Hepatocyte (in vitro differentiated cells): ENCODE measurements around the gene HIRA. TPM values are rescaled to one million over a fixed set of nuclear protein-coding genes. Genes with fewer than 3 reads are reported as not detected.
A peak's percentile ranks its signal among the peaks of the same experiment; 100 is the strongest.
"Not testable (repeated sequence)": the region's sequence is repeated elsewhere in the genome, so short reads cannot be mapped to it uniquely, and the experiment has no call there.

Experiments
- DNase-seq: peaks from one replicate; pipeline ENCODE4 v3.0.0-alpha.2; 2016; ENCODE audit warnings: low spot score
- H2AFZ ChIP-seq: fragments of 200-600 bp; sonication (generic); 2 replicates; pipeline ENCODE4 v1.6.0; 2016; ENCODE audit warnings: antibody characterized with exemption, mild to moderate bottlenecking
- H3K27ac ChIP-seq: fragments of 200-600 bp; sonication (generic); 2 replicates; pipeline ENCODE4 v1.5.1; 2016; ENCODE audit warnings: mild to moderate bottlenecking
- H3K27me3 ChIP-seq: fragments of 200-600 bp; sonication (generic); 2 replicates; pipeline ENCODE4 v1.6.1; 2016
- H3K36me3 ChIP-seq: fragments of 200-600 bp; sonication (generic); replicated peaks from 2 replicates; pipeline ENCODE4 v1.5.1; 2016; ENCODE audit warnings: low read depth; ENCODE audit not compliant: insufficient read depth
- H3K4me1 ChIP-seq: fragments of 200-600 bp; sonication (generic); 2 replicates; pipeline ENCODE4 v1.5.1; 2016; ENCODE audit warnings: mild to moderate bottlenecking, moderate library complexity; ENCODE audit not compliant: insufficient read depth
- H3K4me2 ChIP-seq: fragments of 200-600 bp; sonication (generic); 2 replicates; pipeline ENCODE4 v1.6.0; 2016
- H3K4me3 ChIP-seq: fragments of 200-600 bp; sonication (generic); 2 replicates; pipeline ENCODE4 v1.5.1; 2016; ENCODE audit warnings: mild to moderate bottlenecking
- H3K79me2 ChIP-seq: fragments of 200-600 bp; sonication (generic); 2 replicates; pipeline ENCODE4 v1.6.0; 2017; ENCODE audit warnings: mild to moderate bottlenecking
- H3K9me2 ChIP-seq: fragments of 200-600 bp; sonication (generic); replicated peaks from 2 replicates; pipeline ENCODE4 v1.6.0; 2017; ENCODE audit warnings: mild to moderate bottlenecking; ENCODE audit not compliant: insufficient read depth
- H3K9me3 ChIP-seq: fragments of 200-600 bp; sonication (generic); 2 replicates; pipeline ENCODE4 v1.5.1; 2016; ENCODE audit warnings: low read depth, mild to moderate bottlenecking
- H4K20me1 ChIP-seq: fragments of 200-600 bp; sonication (generic); 2 replicates; pipeline ENCODE4 v1.6.0; 2016; ENCODE audit warnings: mild to moderate bottlenecking; ENCODE audit not compliant: insufficient read depth, poor library complexity, severe bottlenecking
- CTCF ChIP-seq: fragments of 200-600 bp; sonication (generic); IDR thresholded peaks from 2 replicates; pipeline ENCODE4 v1.5.1; 2016; ENCODE audit warnings: antibody characterized with exemption, mild to moderate bottlenecking; ENCODE audit not compliant: poor library complexity
- EZH2 ChIP-seq: fragments of 200-600 bp; sonication (generic); IDR thresholded peaks from 2 replicates; pipeline ENCODE4 v1.6.1; 2016; ENCODE audit warnings: antibody characterized with exemption, mild to moderate bottlenecking, borderline replicate concordance
- EZH2phosphoT487 ChIP-seq: fragments of 200-600 bp; sonication (generic); IDR thresholded peaks from one replicate; pipeline ENCODE4 v1.6.1; 2018; ENCODE audit warnings: antibody characterized with exemption, mild to moderate bottlenecking, low read depth, moderate library complexity; ENCODE audit not compliant: unreplicated experiment, severe bottlenecking
- WGBS: methylation state at CpG from one replicate; pipeline ENCODE4 v1.1.6; 2016; ENCODE audit warnings: low lambda C conversion rate; ENCODE audit errors: missing lambda C conversion rate; 5-methylcytosine and 5-hydroxymethylcytosine counted together
- polyA plus RNA-seq: library from polyadenylated mRNA; unstranded; fragments of >200 nt; fragmentation: Nextera tagmentation; extraction: Ambion mirVana; gene quantifications from 2 replicates; pipeline ENCODE4 v1.2.1, GENCODE V29; 2016
- total RNA-seq: library from RNA; depleted of rRNA; stranded (reverse); fragments of >200 nt; gene quantifications from 2 replicates; pipeline ENCODE4 v1.2.3, GENCODE V29; 2014

The HIRA gene
- total and polyA plus RNA-seq, 2 experiments from 2014 or later, result 23.5 to 30.6 TPM

DNA sequence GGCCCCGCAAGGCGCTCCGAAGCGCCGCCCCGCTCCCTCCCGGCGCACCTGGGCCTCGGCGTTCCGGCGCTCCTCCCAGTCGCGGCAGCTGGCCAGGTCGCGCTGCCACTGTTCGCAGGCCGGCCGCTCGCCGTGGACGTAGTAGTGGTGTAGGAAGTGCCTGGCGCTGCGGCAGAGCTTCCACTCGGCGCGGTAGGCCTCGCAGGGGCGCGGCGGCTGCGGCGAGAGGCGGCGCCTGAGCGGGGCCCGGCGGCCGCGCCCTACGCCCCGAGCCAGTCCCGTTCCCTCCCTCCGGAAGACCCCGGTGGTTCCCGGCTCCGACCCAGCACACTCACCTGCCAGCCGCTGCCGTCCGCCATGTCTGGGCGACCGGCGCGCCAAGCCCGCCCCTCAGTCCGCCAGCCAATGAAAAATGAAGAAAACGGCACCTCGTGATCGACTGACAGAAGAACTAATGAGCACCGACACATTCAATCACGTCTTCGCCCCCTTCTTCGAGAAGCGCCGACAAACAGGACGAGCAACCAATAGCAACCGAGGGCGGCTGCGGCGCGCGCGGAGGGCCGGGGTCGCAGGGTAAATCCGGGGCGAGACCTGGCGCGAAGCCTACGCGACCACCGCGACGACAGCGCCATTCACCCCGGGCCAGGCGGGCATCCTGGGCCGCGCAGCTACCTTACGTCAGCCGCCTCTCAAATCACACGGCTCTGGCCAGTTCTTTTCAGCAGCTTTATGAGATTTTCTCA lies 16.0 kb upstream of the HIRA start, which contains the start of gene C22orf39:
C22orf39 (minus strand) TSS at position 382 of the 746 bp plus-strand sequence; CDS start at position 359, 23 bp downstream.
- peak within 1 kb of the TSS; percentile 62 for H3K4me3 ChIP-seq
- H4K20me1 ChIP-seq, result no peaks in the 10 kb centered on the region
- H3K36me3 ChIP-seq, result no peaks in the 10 kb centered on the region
- no peaks in the 10 kb centered on the region for H3K9me3 ChIP-seq
- no peaks in the 10 kb centered on the region for H3K9me2 ChIP-seq
- peak within 1 kb of the TSS; percentile 93 for H3K4me2 ChIP-seq
- peaks cover 44% of the 10 kb centered on the region for H3K79me2 ChIP-seq
- DNase-seq, result peak; percentile 94
- peak within 1 kb of the TSS; percentile 92 for H3K27ac ChIP-seq
- peaks cover 20% of the 10 kb centered on the region for H3K4me1 ChIP-seq
- H3K27me3 ChIP-seq, result no peaks in the 10 kb centered on the region
- peak within 1 kb of the TSS; percentile 83 for H2AFZ ChIP-seq
- no peak for TF ChIP-seq CTCF
- TF ChIP-seq EZH2phosphoT487, result no peak
- no peak for TF ChIP-seq EZH2
- under 1% methylated on average over 62 of the region's 92 CpGs for WGBS

DNA sequence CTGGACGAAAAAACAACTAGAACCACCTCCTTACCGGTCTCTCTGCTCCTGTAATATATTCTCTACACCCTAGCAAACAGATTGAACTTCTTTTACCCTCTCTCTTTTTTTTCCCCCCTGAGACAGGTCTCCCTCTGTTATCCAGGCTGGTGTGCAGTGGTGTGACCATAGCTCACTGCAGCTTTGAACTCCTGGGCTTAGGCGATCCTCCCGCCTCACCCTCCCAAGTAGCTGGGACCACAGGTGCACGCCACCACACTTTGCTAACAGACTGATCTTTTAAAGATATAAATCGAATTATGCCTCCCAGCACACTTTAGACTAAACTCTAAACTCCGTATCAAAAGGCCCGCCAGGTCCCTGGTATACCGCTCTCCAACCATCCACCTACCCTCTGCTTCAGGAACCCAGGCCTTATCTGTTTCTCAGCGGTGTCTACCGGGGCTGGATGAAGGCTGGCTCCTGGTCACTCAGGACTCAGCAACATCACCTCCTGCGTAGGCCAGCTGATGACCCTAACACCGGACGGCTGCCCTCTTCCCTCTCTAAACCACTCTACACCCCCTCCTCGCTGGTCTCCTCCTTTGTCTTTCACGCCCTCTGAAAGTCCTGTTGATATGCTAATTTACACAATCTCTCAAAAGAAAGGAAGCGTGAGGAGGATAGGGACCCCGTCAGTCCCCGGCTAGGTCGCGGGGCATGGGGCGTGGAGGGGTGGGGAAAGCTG lies 15.2 kb upstream of the HIRA start:
- Histone ChIP-seq H2AFZ (peak overlapping the region; percentile 69), H3K9me3 (no peaks in the 10 kb centered on the region), H3K27me3 (no peaks in the 10 kb centered on the region), H3K36me3 (no peaks in the 10 kb centered on the region), H3K4me1 (peaks cover 20% of the 10 kb centered on the region), H3K9me2 (no peaks in the 10 kb centered on the region), H4K20me1 (no peaks in the 10 kb centered on the region), H3K4me3 (peak overlapping the region; percentile 62), H3K27ac (peak overlapping the region; percentile 92), H3K4me2 (peak overlapping the region; percentile 93), H3K79me2 (peaks cover 50% of the 10 kb centered on the region)
- no peak for DNase-seq
- 28% methylated on average over 22 of the region's 22 CpGs for WGBS
- TF ChIP-seq CTCF (no peak), EZH2 (no peak), EZH2phosphoT487 (no peak)

- H3K79me2 ChIP-seq, result peaks cover 64% of the 10 kb centered on the region
These were observed 13.9 kb upstream of the HIRA start for GRCh38 chr22:19445279-19445982.

More at GRCh38 chr22:19445279-19445982, 13.9 kb upstream of the HIRA start:
- WGBS, result 96% methylated on average over 9 of the region's 9 CpGs
- H3K27me3 ChIP-seq, H3K27ac ChIP-seq, H3K36me3 ChIP-seq, H3K9me2 ChIP-seq, H3K9me3 ChIP-seq, H2AFZ ChIP-seq, DNase-seq, H4K20me1 ChIP-seq, H3K4me3 ChIP-seq: not testable (repeated sequence)
- peaks cover 20% of the 10 kb centered on the region for H3K4me1 ChIP-seq
- peak overlapping the region; percentile 93 for H3K4me2 ChIP-seq
